CMK (cell line): ENCODE data around the gene TAS2R3.

Experiments
- DNase-seq: peaks from one replicate; pipeline ENCODE4 v3.0.0-alpha.2; 2010; ENCODE audit warnings: low read depth

TAS2R3 gene

GRCh38 chr7:141785706-141786552 is 22.0 kb downstream of the TAS2R3 start:
- no peak for DNase-seq

GRCh38 chr7:141788296-141788695 is 24.4 kb downstream of the TAS2R3 start:
- DNase-seq: no peak

GRCh38 chr7:141789917-141790316 is 26.0 kb downstream of the TAS2R3 start, which contains the start of gene TAS2R5:
TAS2R5 (plus strand) TSS chr7:141790217; CDS start chr7:141790362, 145 bp downstream.
- DNase-seq: no peak

- DNase-seq: no peak
Measured at GRCh38 chr7:141792526-141792925, 28.6 kb downstream of the TAS2R3 start.
